ENCODE measurements around the gene CCDC186. TPM values are rescaled to one million over a fixed set of nuclear protein-coding genes. Genes with fewer than 3 reads are reported as not detected.
A peak's percentile ranks its signal among the peaks of the same experiment; 100 is the strongest.
"Not testable (repeated sequence)": the region's sequence is repeated elsewhere in the genome, so short reads cannot be mapped to it uniquely, and the experiment has no call there.

CCDC186 gene
- total RNA-seq, 1 experiment from 2014 or later, result 1.2 TPM

DNA sequence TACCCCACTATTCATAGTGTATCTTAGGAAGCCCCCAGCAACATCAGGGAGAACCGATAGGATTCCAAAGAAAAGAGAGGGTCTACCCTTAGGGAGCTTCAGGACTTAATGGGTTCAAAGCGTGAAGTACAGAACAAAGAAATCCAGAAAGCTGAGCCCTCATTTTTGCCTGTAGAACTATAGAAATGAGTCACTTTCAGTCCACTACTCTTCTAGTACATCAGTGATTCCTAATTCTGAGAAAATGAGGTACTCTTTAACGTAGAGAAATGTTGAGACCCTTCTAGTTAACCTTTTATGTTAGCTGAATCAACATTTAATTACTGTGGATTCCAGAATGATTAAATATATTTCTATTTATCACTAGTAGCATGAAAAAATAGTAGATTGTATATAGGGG lies 6.9 kb upstream of the CCDC186 start:
- no peaks in the 10 kb centered on the region for H3K27me3 ChIP-seq
- no peak for DNase-seq
- no peak overlapping the region for H3K4me3 ChIP-seq
- no peaks in the 10 kb centered on the region for H3K36me3 ChIP-seq
- no peaks in the 10 kb centered on the region for H3K9me3 ChIP-seq

DNA sequence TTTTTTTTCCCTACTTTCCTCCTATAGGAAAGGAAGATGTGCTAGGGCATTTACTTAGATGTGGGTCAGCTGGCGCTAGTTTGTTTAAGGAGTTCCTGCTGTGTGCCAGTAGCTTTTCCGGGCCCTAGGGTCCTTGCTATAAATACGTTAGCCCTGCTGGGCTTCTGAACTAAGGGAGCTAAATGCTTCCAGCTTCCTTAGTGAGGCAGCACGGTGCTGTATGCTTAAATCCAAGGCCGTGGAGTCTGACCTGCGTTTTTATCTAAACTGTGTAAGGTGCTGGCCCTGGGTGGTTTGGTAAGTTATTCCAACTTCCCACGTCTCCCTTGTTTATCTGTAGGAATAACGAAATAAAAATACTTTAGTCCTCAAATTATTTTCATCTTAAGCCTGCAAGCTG lies 5.7 kb upstream of the CCDC186 start:
- no peaks in the 10 kb centered on the region for H3K36me3 ChIP-seq
- no peak for DNase-seq
- H3K4me3 ChIP-seq, result no peak overlapping the region
- no peaks in the 10 kb centered on the region for H3K9me3 ChIP-seq
- no peaks in the 10 kb centered on the region for H3K27me3 ChIP-seq

DNA sequence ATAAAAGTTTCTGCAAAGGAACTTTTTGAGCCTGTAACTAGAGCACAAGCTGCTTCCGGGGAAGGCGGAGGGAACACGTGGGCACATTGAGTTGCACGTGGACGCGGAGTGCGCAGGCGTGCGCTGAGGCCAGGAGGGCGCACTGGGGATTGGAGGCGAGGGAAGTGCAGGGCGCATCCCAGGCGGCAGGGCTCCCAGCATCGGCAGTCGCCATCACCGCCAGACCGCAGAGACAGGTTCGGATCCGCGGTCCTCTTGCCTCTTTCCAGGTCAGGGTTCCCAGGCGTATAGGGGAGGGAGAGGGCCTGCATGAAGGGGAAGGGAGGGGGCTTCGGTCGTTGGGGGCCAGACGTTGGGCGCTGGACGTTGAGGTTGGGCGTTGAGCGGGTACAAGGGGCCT lies 5.1 kb upstream of the CCDC186 start, which contains the start of gene TDRD1:
TDRD1 (plus strand) TSS at position 206 of the 400 bp plus-strand sequence. CDS start 8,479 bp downstream, outside the sequence.
- DNase-seq, result no peak

DNA sequence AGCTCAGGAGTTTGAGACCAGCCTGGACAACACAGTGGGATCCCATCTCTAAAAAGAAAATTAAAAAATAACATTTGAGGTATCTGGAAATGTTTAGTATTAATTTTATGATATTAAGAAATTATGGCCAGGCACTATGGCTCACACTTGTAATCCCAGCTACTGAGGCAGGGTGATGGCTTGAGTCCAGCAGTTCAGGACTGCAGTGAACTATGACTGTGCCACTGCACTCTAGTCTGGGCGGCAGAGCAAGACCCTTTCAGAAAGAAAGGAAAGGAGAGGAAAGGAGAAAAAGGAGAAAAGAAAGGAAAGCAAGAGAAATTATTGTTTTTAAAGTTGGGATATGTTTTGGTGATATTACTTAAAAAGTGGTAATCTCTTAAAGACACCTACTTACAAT lies 2.5 kb upstream of the CCDC186 start:
- no peak for DNase-seq
- H3K9me3 ChIP-seq, result no peaks in the 10 kb centered on the region
- H3K36me3 ChIP-seq, result no peaks in the 10 kb centered on the region
- no peak overlapping the region for H3K4me3 ChIP-seq
- no peaks in the 10 kb centered on the region for H3K27me3 ChIP-seq

More for the DNA sequence above, 5.1 kb upstream of the CCDC186 start, which contains the start of gene TDRD1:
- Histone ChIP-seq H3K9me3 (no peaks in the 10 kb centered on the region), H3K36me3 (no peaks in the 10 kb centered on the region), H3K27me3 (no peaks in the 10 kb centered on the region), H3K4me3 (no peak within 1 kb of the TSS)

DNA sequence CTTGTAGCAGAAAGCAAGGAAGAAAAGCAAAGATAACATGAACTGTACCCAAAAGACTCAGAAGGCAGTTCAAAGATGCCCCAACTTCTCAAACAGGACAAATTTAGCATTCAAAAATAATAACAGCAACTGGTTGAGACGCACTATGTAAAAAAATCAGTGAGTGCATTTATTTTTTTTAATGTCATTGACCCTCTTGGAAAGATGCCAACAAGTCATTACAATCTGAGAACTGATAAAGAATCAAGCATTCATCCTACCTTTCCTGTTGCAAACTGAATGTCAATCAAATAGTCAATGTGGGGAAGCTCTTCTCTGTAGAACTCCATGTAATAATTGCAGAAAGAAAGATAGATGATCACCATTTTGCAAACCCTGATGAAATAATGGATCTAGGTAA lies 1.7 kb upstream of the CCDC186 start:
- H3K27me3 ChIP-seq, result no peaks in the 10 kb centered on the region
- no peaks in the 10 kb centered on the region for H3K9me3 ChIP-seq
- DNase-seq, result no peak
- no peak overlapping the region for H3K4me3 ChIP-seq
- no peaks in the 10 kb centered on the region for H3K36me3 ChIP-seq

DNA sequence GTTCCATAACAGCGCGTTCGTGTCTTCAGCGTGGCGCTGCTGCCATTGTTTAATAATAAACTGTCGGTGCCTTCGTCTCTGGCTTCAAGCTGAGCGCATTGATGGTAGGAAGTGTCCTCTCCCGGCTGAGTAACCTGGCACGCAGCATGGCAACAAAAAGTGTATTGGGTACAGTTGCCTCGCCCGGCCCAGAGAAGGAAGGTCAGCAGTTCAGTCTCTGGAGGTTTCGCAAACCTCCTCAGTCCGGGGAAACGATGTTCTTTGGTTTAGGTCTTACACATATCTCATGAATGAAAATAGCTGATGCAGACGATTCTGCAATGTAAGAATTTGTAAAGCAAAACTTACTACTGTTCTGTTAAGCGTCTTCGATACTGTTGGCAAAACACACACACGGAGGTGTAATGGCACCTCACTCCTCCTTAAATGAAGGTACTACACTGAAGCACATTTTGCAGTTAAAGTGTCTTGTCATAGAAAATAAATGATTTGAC lies 739 bp upstream of the CCDC186 start:
- no peaks in the 10 kb centered on the region for H3K9me3 ChIP-seq
- H3K27me3 ChIP-seq, result no peaks in the 10 kb centered on the region
- peak; percentile 67 for DNase-seq
- no peaks in the 10 kb centered on the region for H3K36me3 ChIP-seq
- peak overlapping the region; percentile 81 for H3K4me3 ChIP-seq

DNA sequence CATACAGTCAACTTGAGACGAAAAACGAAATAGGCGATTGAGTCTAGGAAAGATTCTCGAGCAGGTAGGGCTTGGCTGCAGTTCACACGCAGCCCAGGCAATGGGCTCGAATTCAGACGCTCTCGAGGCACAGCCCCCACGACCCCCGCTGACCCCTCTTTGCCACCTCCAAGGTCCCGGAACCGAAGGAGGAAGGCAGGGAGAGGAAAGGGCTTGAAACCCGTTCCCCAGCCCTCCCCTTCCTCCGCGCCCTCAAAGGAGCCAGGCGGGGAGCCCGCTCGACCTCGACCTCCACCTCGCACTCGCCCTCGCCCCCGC lies 441 bp downstream of the CCDC186 start:
- Histone ChIP-seq H3K4me3 (peak overlapping the region; percentile 81), H3K36me3 (no peaks in the 10 kb centered on the region), H3K27me3 (no peaks in the 10 kb centered on the region), H3K9me3 (peaks cover 6% of the 10 kb centered on the region)
- no peak for DNase-seq

DNA sequence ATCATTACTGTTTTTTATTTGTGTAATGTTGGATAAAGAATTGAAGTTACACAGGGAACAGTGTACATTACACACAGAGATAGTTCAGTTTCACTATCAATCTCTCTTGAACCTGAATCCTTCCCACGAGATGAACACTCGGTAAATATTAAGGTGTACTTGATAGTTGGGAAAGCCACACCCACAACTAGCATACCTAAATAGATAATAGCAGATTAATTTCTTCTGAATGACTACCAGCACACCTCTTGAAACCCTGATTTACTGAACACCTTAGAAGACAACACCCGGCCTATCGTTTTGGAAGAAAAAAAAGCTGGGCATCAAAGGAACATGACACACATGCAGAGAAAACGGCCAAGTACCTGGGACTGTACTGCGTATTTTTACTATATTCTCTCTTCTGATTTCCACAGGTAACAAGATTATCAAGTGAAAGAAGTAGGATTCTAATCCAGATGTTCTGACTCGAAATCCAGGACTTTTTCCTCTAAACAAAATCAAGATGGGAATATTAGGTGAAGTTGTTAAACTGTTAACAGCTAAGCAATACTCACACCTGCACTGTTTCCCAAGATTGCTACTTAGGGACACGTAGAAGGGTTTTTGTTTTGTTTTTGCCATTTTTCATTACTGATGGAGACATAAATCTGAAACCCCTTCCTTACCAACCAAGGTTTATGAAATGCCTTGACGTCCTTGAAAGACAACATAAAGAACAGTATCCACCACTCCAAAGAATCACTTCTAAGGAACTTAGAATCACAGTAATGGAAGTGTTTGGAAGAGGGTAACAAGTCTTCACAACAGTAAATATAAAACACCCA lies 1.0 kb downstream of the CCDC186 start:
- no peaks in the 10 kb centered on the region for H3K27me3 ChIP-seq
- peak overlapping the region; percentile 81 for H3K4me3 ChIP-seq
- no peak for DNase-seq
- no peaks in the 10 kb centered on the region for H3K36me3 ChIP-seq
- peaks cover 12% of the 10 kb centered on the region for H3K9me3 ChIP-seq

DNA sequence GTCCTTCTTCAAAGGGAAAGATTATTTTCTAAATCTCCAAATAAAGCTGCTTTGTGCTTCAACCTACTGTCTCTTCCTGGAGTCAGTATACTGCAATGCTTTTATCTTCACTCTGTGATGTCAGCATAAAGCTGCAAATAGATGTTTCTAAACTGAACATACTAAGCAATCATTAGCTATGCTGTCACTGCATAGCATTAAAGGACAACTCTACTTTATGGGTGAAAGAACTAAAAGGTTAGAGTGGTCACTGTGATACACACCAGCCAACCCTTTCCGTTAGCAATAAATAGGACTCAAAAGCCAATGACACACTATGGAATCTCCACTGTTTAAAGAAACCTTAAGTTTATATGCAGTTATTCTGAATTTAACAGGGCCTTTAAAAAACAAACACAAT lies 1.8 kb downstream of the CCDC186 start:
- H3K4me3 ChIP-seq, result no peak overlapping the region
- peaks cover 13% of the 10 kb centered on the region for H3K9me3 ChIP-seq
- H3K36me3 ChIP-seq, result no peaks in the 10 kb centered on the region
- H3K27me3 ChIP-seq, result no peaks in the 10 kb centered on the region
- no peak for DNase-seq

DNA sequence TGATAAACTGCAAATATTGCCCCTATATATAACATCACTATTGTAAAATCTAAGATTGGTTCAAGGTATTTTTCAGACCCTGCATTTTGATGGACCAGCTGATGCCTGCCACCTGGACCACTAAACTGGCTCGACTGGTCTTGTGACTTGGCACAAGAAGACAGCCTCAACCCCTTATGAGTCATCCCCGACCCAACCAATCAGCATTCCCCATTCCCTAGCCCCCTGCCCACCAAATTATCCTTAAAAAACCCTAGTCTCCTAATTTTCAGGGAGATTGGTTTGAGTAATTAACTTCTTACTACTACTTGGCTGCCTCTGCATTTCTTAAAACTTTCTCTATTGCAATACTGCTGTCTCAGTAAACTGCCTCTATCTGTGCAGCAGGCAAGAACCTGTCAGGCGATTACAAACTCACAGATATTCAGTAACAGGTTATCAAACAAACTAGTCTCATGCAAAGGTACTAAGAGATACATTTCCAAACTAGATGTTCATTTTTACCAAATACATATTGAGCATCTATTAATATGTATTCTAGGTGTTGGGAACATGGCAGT lies 5.5 kb downstream of the CCDC186 start:
- Histone ChIP-seq H3K36me3 (no peaks in the 10 kb centered on the region), H3K27me3 (no peaks in the 10 kb centered on the region), H3K4me3 (no peak overlapping the region), H3K9me3 (peaks cover 13% of the 10 kb centered on the region)
- no peak for DNase-seq

DNA sequence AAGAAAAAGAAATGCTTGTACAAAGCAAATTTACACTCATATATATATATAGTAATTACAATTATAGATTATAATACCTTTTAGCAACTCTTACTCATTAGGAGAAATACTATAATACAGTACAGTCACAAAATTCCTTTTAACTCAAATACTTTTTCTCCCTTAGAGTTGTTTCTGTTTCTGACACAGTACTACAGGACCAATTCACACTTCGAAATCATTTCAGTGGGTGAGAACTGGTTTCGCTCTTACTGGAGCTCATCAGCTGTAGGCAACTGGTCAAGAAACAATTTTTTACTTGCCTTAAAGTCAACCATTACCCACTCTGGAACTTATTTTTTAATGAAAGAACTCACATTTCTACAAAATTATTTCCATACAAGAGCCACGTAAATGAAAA lies 6.0 kb downstream of the CCDC186 start:
- DNase-seq, result no peak
- Histone ChIP-seq H3K9me3 (peaks cover 13% of the 10 kb centered on the region), H3K36me3 (no peaks in the 10 kb centered on the region), H3K27me3 (no peaks in the 10 kb centered on the region), H3K4me3 (no peak overlapping the region)

DNA sequence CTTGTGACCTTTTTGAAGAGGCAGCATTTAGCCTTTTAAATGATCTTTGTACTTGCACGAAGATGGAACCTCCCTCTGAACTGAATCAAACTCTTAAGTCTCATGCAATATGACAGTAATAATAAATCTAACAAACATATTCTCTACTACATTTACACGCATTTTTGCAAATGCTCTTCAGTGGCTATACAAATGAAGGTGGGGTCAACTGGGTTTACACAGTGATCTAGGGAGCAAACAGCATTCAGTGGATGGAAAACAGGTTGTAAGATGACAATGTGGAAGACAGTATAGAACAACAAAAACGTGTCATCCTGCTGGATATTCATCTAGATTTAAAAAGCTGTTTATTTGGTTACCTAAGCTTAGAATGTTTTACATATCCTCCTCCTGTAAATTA lies 7.5 kb downstream of the CCDC186 start:
- H3K27me3 ChIP-seq, result no peaks in the 10 kb centered on the region
- DNase-seq, result no peak
- no peaks in the 10 kb centered on the region for H3K36me3 ChIP-seq
- H3K4me3 ChIP-seq, result no peak overlapping the region
- H3K9me3 ChIP-seq, result peaks cover 13% of the 10 kb centered on the region

DNA sequence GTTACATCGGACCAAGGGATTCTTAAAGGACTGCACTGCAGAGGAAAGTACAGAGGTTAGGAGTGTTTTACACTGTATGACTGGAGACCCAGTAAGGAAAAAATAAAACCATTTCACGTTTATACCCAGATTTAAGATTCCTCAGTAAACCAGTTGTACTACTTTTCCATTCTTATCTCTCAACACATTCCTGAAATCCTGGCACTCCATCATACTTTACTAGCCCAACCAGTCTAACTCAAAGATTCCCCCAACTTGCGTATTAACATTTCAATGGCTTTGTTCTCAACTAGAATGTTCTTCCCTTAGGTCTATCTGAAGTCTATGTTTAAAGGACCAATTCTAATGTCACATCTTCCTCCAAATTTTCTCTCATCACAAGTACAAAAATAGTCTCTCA lies 8.0 kb downstream of the CCDC186 start:
- no peak overlapping the region for H3K4me3 ChIP-seq
- peaks cover 13% of the 10 kb centered on the region for H3K9me3 ChIP-seq
- no peaks in the 10 kb centered on the region for H3K27me3 ChIP-seq
- no peak for DNase-seq
- H3K36me3 ChIP-seq, result no peaks in the 10 kb centered on the region

DNA sequence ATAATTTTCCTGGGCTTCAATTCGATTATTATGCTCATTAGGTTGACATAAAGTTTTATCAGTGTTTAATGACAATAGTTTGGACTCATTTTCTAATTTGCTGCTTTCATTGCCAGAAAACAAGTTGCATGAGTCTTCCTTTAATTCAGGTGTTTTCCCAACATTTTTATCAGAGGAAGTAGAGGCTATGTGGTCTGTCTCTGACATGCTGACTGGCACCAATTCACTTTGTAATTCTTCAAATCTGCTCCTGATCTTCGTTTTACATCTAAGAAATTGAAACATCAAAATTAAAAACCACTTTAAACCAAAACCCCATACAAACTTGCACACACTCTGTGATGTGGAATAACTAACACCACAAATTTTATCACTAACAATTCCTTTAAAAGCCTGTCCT lies 10.9 kb downstream of the CCDC186 start:
- peaks cover 1% of the 10 kb centered on the region for H3K9me3 ChIP-seq
- H3K36me3 ChIP-seq, result no peaks in the 10 kb centered on the region
- no peak overlapping the region for H3K4me3 ChIP-seq
- DNase-seq, result no peak
- H3K27me3 ChIP-seq, result no peaks in the 10 kb centered on the region

DNA sequence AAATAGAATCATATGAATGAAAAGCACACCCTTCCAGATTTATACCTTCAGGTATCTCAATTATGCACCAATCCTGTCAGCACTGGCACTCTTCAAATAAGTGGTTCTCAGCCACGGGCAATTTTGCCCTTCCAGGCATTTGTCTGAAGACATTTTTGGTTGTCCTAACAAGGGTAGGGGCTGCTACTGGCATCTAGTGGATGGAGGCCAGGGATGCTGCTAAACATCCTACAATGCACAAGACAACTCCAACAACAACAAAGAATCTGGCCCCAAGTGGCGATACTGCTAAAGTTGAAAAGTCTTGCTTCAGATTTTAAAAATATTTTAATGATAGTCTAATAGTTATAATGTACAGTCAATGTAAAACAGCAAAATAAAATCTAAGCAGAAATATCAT lies 16.1 kb downstream of the CCDC186 start:
- Histone ChIP-seq H3K36me3 (no peaks in the 10 kb centered on the region), H3K9me3 (no peaks in the 10 kb centered on the region), H3K27me3 (no peaks in the 10 kb centered on the region), H3K4me3 (no peak overlapping the region)
- no peak for DNase-seq

DNA sequence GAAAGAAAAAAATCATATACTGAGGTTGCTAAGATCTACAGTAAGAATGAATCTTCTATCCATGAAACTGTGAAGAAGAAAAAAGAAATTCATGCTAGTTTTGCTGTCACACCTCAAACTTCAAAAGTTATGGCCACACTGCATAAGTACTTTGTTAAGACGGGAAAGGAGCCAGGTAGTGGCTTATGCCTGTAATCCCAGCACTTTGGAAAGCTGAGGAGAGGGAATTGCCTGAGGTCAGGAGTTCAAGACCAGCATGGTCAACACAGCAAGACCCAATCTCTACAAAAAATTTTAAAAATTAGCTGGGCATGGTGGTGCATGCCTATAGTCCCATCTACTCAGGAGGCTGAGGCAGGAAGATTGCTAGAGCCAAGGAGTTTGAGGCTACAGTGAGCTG lies 22.1 kb downstream of the CCDC186 start:
- Histone ChIP-seq H3K36me3 (no peaks in the 10 kb centered on the region), H3K4me3 (no peak overlapping the region), H3K27me3 (no peaks in the 10 kb centered on the region), H3K9me3 (no peaks in the 10 kb centered on the region)
- DNase-seq, result no peak

DNA sequence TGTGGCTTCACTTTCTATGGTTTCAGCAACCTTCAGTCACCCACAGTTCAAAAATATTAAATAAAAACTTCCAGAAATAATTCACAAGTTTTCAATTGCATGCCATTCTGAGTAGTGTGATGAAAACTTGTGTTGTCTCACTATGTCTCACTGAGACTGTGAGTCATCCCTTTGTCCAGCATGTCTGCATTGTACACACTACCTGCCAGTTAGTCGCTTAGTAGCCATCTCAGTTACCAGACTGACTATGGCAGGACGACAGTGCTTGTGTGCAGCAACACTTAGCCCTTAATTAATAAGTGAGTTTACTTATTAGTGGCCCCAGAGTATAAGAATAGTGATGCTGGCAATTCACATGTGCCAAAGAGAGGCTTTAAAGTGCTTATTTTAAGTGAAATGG lies 22.5 kb downstream of the CCDC186 start:
- Histone ChIP-seq H3K9me3 (no peaks in the 10 kb centered on the region), H3K4me3 (no peak overlapping the region), H3K27me3 (no peaks in the 10 kb centered on the region), H3K36me3 (no peaks in the 10 kb centered on the region)
- DNase-seq, result peak; percentile 50

DNA sequence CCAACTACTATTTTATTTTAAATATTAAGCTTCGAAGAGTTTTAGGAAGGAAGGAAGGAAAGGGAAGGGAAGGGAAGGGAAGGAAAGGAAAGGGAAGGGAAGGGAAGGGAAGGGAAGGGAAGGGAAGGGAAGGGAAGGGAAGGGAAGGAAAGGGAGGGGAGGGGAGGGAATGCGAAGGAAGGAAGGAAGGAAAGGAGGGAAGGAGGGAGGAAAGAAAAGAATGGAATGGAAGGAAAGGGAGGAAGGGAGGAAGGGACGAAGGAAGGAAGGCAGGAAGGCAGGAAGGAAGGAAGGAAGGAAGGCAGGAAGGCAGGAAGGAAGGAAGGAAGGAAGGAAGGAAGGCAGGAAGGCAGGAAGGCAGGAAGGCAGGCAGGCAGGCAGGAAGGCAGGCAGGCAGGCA lies 24.5 kb downstream of the CCDC186 start:
- not testable (repeated sequence) for H3K27me3 ChIP-seq, H3K4me3 ChIP-seq, H3K36me3 ChIP-seq, DNase-seq, H3K9me3 ChIP-seq
